SK-N-SH (cell line): Measurements from ENCODE around the gene LRRC3B. TPM values are rescaled to one million over a fixed set of nuclear protein-coding genes. Genes with fewer than 3 reads are reported as not detected.

Source experiments
- CTCF ChIA-PET: fragments of 300-600, 350-600 bp; formaldehyde crosslinking; extraction: SDS; loops from one replicate; lab custom pipeline; 2021; lab: Yijun Ruan, JAX
- POLR2A ChIA-PET: fragments of 350-600 bp; sonication (Branson Sonifier 250); formaldehyde crosslinking; extraction: SDS; loops from one replicate; lab custom pipeline; 2020; ENCODE audit warnings: antibody characterized with exemption, inconsistent platforms; lab: Yijun Ruan, JAX
- DNase-seq: peaks from one replicate; pipeline ENCODE4 v3.0.0; 2012
- H2AFZ ChIP-seq: fragments of 200-600 bp; sonication (generic); 2 replicates; pipeline ENCODE4 v1.8.1; 2016; ENCODE audit warnings: antibody characterized with exemption, mild to moderate bottlenecking, low read depth
- H3F3A ChIP-seq: fragments of 200-600 bp; sonication (generic); replicated peaks from 2 replicates; pipeline ENCODE3; 2016; ENCODE audit warnings: antibody characterized with exemption, mild to moderate bottlenecking; ENCODE audit not compliant: insufficient read depth
- H3K27ac ChIP-seq, 2 experiments: fragments of 200-500 bp in 1 of 2; fragments of 200-600 bp in 1 of 2; sonication (Bioruptor generic) in 1 of 2; sonication (generic), shearing (Covaris generic) in 1 of 2; 2 replicates each; pipeline versions ENCODE4 v1.5.1 to v1.6.1; 2014 to 2016; ENCODE audit warnings: low read depth in 2 of 2, inconsistent platforms in 1 of 2, low read length in 1 of 2, mild to moderate bottlenecking in 1 of 2, mixed read lengths in 1 of 2
- H3K27me3 ChIP-seq: fragments of 200-600 bp; sonication (generic), shearing (Covaris generic); 2 replicates; pipeline ENCODE4 v1.6.1; 2016; ENCODE audit warnings: mixed run types; ENCODE audit not compliant: insufficient read depth
- H3K36me3 ChIP-seq, 2 experiments: fragments of 200-500 bp in 1 of 2; fragments of 200-600 bp in 1 of 2; sonication (Bioruptor generic) in 1 of 2; sonication (generic) in 1 of 2; replicated peaks in 1 of 2; 2 replicates each; pipeline versions ENCODE3 to v1.5.1; 2014 to 2016; ENCODE audit warnings: low read length in 1 of 2, mild to moderate bottlenecking in 1 of 2; ENCODE audit not compliant: insufficient read depth in 2 of 2, control insufficient read depth in 1 of 2
- H3K4me1 ChIP-seq, 2 experiments: fragments of 200-500 bp in 1 of 2; fragments of 200-600 bp in 1 of 2; sonication (Bioruptor generic) in 1 of 2; sonication (generic), shearing (Covaris generic) in 1 of 2; 2 replicates each; pipeline versions ENCODE4 v1.5.1 to v1.6.1; 2014 to 2016; ENCODE audit warnings: low read depth in 1 of 2, low read length in 1 of 2, mixed run types in 1 of 2; ENCODE audit not compliant: insufficient read depth in 2 of 2, control insufficient read depth in 1 of 2
- H3K4me2 ChIP-seq: fragments of 200-600 bp; sonication (generic), shearing (Covaris generic); 2 replicates; pipeline ENCODE4 v1.6.1; 2017; ENCODE audit warnings: mixed run types
- H3K4me3 ChIP-seq, 2 experiments: fragments of 200-500 bp in 1 of 2; fragments of 200-600 bp in 1 of 2; sonication (Bioruptor generic) in 1 of 2; sonication (generic), shearing (Covaris generic) in 1 of 2; 2 replicates each; pipeline versions ENCODE4 v1.5.1 to v1.8.1; 2014 to 2016; ENCODE audit warnings: low read depth in 2 of 2, inconsistent platforms in 1 of 2, low read length in 1 of 2, mild to moderate bottlenecking in 1 of 2, mixed read lengths in 1 of 2, moderate library complexity in 1 of 2
- H3K79me2 ChIP-seq: fragments of 200-600 bp; sonication (generic); 2 replicates; pipeline ENCODE4 v1.8.1; 2017; ENCODE audit warnings: mild to moderate bottlenecking; ENCODE audit not compliant: insufficient read depth
- H3K9ac ChIP-seq: fragments of 200-600 bp; sonication (generic); 2 replicates; pipeline ENCODE4 v1.6.1; 2017; ENCODE audit warnings: mixed run types
- H3K9me2 ChIP-seq: fragments of 200-600 bp; sonication (generic); 2 replicates; pipeline ENCODE4 v1.6.1; 2017; ENCODE audit warnings: mixed run types
- H3K9me3 ChIP-seq: fragments of 200-600 bp; sonication (generic); 2 replicates; pipeline ENCODE4 v1.6.1; 2017; ENCODE audit warnings: mixed run types, mild to moderate bottlenecking, moderate library complexity
- H4K20me1 ChIP-seq: fragments of 200-600 bp; sonication (generic); 2 replicates; pipeline ENCODE4 v1.6.1; 2017; ENCODE audit warnings: mild to moderate bottlenecking, mixed run types; ENCODE audit not compliant: insufficient read depth
- CHD2 ChIP-seq: fragments of 150-350 bp; IDR thresholded peaks from 2 replicates; pipeline ENCODE4 v1.6.1; 2018; ENCODE audit warnings: low read length; ENCODE audit not compliant: partially characterized antibody
- EP300 ChIP-seq, 2 experiments: IDR thresholded peaks; 2 replicates each; pipeline versions ENCODE4 v1.4.0 to v1.6.1; 2012; ENCODE audit warnings: borderline replicate concordance in 1 of 2, low read depth in 1 of 2, low read length in 1 of 2
- FOSL2 ChIP-seq: IDR thresholded peaks from 2 replicates; pipeline ENCODE4 v1.4.0; 2012; ENCODE audit warnings: low read depth, mild to moderate bottlenecking, moderate library complexity, borderline replicate concordance
- FOXM1 ChIP-seq: IDR thresholded peaks from 2 replicates; pipeline ENCODE4 v1.4.0; 2012; ENCODE audit warnings: low read depth, mild to moderate bottlenecking
- MEF2A ChIP-seq: IDR thresholded peaks from 2 replicates; pipeline ENCODE4 v1.4.0; 2012; ENCODE audit warnings: low read depth, borderline replicate concordance
- MXI1 ChIP-seq: IDR thresholded peaks from 2 replicates; pipeline ENCODE4 v1.6.1; 2012; ENCODE audit warnings: mild to moderate bottlenecking, low read depth, low read length, improper control_type of control experiment
- SMC3 ChIP-seq: IDR thresholded peaks from 2 replicates; pipeline ENCODE4 v1.6.1; 2012; ENCODE audit warnings: low read depth, low read length, improper control_type of control experiment
- TEAD4 ChIP-seq: IDR thresholded peaks from 2 replicates; pipeline ENCODE4 v1.4.0; 2012; ENCODE audit warnings: mild to moderate bottlenecking, borderline replicate concordance; ENCODE audit not compliant: insufficient read depth
- WGBS: methylation state at CpG from one replicate; pipeline ENCODE4 v1.1.6; 2017; ENCODE audit warnings: low lambda C conversion rate; 5-methylcytosine and 5-hydroxymethylcytosine counted together
- polyA plus RNA-seq, 3 experiments: library from polyadenylated mRNA; depleted of rRNA; stranded (reverse); fragments of >200 nt; gene quantifications; 2 replicates each; pipeline ENCODE4 v1.2.3, GENCODE V29; 2012
- TF ChIP-seq, protein P1 (sequence below): IDR thresholded peaks from 2 replicates; pipeline ENCODE4 v1.4.0; 2012; ENCODE audit warnings: low read depth, borderline replicate concordance
- TF ChIP-seq, protein P2 (sequence below): fragments of 150-350 bp; IDR thresholded peaks from 2 replicates; pipeline ENCODE4 v1.6.1; 2017; ENCODE audit warnings: antibody characterized with exemption, low read length, low read depth, borderline replicate concordance
- TF ChIP-seq, protein P3 (sequence below): fragments of 200-600 bp; sonication (generic); IDR thresholded peaks from 2 replicates; pipeline ENCODE4 v1.6.1; 2017; ENCODE audit warnings: antibody characterized with exemption, mild to moderate bottlenecking, moderate library complexity
- TF ChIP-seq, protein P4 (sequence below): IDR thresholded peaks from 2 replicates; pipeline ENCODE4 v1.6.1; 2012; ENCODE audit warnings: mild to moderate bottlenecking, low read depth, low read length, moderate library complexity

The LRRC3B gene
- polyA plus RNA-seq, 1 of the 3 experiments (the other 2 are of a cell fraction), result not detected

DNA sequence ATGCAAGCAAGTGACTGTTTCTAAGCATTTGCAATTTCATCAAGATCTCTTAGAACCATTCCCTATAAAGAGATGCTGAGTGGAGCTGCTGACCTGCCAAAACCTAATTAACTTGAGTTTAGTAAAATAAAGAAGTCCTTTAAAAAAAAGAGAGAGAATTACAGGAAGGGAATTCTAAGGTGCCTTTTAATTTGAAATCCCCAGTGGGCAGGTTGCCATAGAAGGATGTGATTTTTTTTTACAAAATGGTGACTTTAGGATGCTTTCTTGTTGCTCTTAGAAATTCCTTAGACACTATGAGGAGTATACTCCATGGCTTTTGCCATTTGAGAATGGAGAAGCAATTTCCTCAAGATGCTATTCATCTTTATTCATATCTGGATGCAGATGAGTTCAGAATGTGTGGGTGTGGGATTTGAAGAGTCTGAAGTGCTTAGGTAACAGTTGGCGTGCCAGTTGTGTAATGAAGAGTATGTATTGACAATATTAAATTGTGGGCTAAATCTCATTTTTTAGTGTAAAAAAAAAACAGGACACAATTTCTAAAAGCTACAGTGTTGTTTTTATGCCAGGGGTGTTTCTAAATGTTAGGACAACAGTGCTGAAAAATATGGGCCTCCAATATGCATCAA is 13.6 kb downstream of the LRRC3B start:
- no peak overlapping the region for H2AFZ ChIP-seq
- H3K79me2 ChIP-seq, result no peaks in the 10 kb centered on the region
- no peaks in the 10 kb centered on the region for H3K9me2 ChIP-seq
- DNase-seq, result no peak
- no peak overlapping the region for H3K4me3 ChIP-seq
- H3K27ac ChIP-seq, result no peak overlapping the region
- H3K4me2 ChIP-seq, result no peak overlapping the region
- ChIA-PET CTCF (no interaction called here), POLR2A (no interaction called here)
- 45% methylated on average over 1 of the region's 1 CpG for WGBS
- H4K20me1 ChIP-seq, result no peaks in the 10 kb centered on the region
- H3K4me1 ChIP-seq, result no peaks in the 10 kb centered on the region
- H3K27me3 ChIP-seq, result no peaks in the 10 kb centered on the region
- no peaks in the 10 kb centered on the region for H3K36me3 ChIP-seq
- H3K9me3 ChIP-seq, result no peaks in the 10 kb centered on the region
- H3K9ac ChIP-seq, result no peak overlapping the region
- H3F3A ChIP-seq, result no peaks in the 10 kb centered on the region
- no peak for TF ChIP-seq MXI1
- TF ChIP-seq EP300 (IDR thresholded peaks at IDR 0.05; ENCODE audit: borderline replicate concordance in 1 of 2, low read depth in 1 of 2, low read length in 1 of 2), result no peak
- TF ChIP-seq FOSL2, result no peak
- no peak for TF ChIP-seq FOXM1
- TF ChIP-seq MEF2A, result no peak

DNA sequence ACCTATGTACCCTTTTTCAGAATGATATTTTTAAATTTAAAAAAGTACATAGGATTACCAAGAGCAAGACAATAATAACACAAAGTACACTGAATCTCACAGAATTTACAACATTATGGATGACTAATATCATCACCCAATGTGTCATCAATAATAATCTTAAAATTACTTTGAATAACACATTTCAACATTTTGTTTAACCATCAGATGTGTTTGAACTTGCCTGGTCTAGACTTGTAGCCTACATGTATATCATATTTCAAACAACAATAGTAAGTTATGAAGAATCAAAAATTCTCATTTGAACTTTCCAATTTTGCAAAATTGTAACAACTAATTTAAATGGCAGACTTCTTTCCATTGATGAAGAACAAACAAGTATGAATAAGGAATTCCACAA is 15.1 kb downstream of the LRRC3B start:
- H3K27ac ChIP-seq, result no peak overlapping the region
- TF ChIP-seq FOSL2 (no peak), TEAD4 (no peak), CHD2 (no peak), EP300 (IDR thresholded peaks at IDR 0.05; ENCODE audit: borderline replicate concordance in 1 of 2, low read depth in 1 of 2, low read length in 1 of 2) (no peak), SMC3 (no peak), MEF2A (no peak)
- TF ChIP-seq, protein P1, sequence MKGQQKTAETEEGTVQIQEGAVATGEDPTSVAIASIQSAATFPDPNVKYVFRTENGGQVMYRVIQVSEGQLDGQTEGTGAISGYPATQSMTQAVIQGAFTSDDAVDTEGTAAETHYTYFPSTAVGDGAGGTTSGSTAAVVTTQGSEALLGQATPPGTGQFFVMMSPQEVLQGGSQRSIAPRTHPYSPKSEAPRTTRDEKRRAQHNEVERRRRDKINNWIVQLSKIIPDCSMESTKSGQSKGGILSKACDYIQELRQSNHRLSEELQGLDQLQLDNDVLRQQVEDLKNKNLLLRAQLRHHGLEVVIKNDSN, result no peak
- TF ChIP-seq, protein P2, sequence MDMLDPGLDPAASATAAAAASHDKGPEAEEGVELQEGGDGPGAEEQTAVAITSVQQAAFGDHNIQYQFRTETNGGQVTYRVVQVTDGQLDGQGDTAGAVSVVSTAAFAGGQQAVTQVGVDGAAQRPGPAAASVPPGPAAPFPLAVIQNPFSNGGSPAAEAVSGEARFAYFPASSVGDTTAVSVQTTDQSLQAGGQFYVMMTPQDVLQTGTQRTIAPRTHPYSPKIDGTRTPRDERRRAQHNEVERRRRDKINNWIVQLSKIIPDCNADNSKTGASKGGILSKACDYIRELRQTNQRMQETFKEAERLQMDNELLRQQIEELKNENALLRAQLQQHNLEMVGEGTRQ, result no peak
- TF ChIP-seq, protein P3, sequence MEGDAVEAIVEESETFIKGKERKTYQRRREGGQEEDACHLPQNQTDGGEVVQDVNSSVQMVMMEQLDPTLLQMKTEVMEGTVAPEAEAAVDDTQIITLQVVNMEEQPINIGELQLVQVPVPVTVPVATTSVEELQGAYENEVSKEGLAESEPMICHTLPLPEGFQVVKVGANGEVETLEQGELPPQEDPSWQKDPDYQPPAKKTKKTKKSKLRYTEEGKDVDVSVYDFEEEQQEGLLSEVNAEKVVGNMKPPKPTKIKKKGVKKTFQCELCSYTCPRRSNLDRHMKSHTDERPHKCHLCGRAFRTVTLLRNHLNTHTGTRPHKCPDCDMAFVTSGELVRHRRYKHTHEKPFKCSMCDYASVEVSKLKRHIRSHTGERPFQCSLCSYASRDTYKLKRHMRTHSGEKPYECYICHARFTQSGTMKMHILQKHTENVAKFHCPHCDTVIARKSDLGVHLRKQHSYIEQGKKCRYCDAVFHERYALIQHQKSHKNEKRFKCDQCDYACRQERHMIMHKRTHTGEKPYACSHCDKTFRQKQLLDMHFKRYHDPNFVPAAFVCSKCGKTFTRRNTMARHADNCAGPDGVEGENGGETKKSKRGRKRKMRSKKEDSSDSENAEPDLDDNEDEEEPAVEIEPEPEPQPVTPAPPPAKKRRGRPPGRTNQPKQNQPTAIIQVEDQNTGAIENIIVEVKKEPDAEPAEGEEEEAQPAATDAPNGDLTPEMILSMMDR, result no peak
- TF ChIP-seq, protein P4, sequence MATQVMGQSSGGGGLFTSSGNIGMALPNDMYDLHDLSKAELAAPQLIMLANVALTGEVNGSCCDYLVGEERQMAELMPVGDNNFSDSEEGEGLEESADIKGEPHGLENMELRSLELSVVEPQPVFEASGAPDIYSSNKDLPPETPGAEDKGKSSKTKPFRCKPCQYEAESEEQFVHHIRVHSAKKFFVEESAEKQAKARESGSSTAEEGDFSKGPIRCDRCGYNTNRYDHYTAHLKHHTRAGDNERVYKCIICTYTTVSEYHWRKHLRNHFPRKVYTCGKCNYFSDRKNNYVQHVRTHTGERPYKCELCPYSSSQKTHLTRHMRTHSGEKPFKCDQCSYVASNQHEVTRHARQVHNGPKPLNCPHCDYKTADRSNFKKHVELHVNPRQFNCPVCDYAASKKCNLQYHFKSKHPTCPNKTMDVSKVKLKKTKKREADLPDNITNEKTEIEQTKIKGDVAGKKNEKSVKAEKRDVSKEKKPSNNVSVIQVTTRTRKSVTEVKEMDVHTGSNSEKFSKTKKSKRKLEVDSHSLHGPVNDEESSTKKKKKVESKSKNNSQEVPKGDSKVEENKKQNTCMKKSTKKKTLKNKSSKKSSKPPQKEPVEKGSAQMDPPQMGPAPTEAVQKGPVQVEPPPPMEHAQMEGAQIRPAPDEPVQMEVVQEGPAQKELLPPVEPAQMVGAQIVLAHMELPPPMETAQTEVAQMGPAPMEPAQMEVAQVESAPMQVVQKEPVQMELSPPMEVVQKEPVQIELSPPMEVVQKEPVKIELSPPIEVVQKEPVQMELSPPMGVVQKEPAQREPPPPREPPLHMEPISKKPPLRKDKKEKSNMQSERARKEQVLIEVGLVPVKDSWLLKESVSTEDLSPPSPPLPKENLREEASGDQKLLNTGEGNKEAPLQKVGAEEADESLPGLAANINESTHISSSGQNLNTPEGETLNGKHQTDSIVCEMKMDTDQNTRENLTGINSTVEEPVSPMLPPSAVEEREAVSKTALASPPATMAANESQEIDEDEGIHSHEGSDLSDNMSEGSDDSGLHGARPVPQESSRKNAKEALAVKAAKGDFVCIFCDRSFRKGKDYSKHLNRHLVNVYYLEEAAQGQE, result no peak
- TF ChIP-seq, all 33 proteins: peak for 0
- H3K4me3 ChIP-seq, result no peak overlapping the region
- CTCF ChIA-PET, result no interaction called here
- no peak overlapping the region for H2AFZ ChIP-seq
- no peaks in the 10 kb centered on the region for H3K9me3 ChIP-seq
- no peak for DNase-seq
- no peaks in the 10 kb centered on the region for H3K9me2 ChIP-seq
- no peaks in the 10 kb centered on the region for H3F3A ChIP-seq
- no peaks in the 10 kb centered on the region for H4K20me1 ChIP-seq
- no peaks in the 10 kb centered on the region for H3K27me3 ChIP-seq
- H3K36me3 ChIP-seq, result no peaks in the 10 kb centered on the region
- POLR2A ChIA-PET, result no interaction called here
- H3K9ac ChIP-seq, result no peak overlapping the region
- H3K4me2 ChIP-seq, result no peak overlapping the region
- no peaks in the 10 kb centered on the region for H3K4me1 ChIP-seq
- no peaks in the 10 kb centered on the region for H3K79me2 ChIP-seq
